HG03354 (cell line): ENCODE data around the gene FREY1.

Experiments
- ATAC-seq: cut with Tn5 transposase; IDR thresholded peaks from one replicate; pipeline ENCODE4 v1.9.1; 2021; ENCODE audit warnings: mild to moderate bottlenecking; ENCODE audit not compliant: unreplicated experiment, poor library complexity, severe bottlenecking

The FREY1 gene

DNA sequence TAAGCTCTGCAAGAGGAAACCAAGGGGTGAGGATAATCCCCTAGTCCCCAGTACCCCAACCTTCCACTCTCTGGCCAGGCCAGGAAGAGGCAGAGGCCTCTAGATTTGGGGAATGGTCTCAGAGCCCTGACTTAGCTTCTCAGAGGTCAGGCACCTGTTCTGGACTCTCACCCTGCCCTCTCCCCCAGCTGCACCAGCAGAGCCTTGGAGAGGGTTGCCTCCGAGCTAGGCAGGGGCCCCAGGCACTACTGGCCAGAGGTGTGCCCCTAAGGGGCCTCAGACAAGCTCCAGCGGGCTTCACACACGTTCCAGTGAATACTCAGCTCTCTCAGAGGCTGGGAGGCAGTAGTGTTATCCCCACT, 8.0 kb downstream of the FREY1 start:
- no peak for ATAC-seq

DNA sequence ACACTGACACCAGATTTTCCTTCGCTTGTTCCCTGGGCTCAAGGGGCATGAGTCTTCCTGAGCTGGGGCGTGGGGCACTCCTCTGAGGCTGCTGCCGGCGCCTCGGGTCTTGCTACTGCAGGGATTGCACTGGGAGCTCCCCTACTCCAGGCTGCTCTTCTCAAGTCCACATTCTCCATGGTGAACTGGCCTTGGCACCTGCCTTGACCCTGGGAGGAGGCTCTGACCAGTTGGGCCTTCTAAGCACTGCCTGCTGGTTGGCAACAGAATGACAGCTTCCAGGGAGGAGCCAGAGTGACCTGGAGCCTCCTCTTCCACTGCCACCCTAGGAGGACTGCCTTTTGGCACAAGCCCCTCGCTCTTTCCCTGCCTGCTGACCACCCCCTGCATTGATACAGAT, 9.5 kb downstream of the FREY1 start:
- no peak for ATAC-seq

GRCh38 chr11:45896422-45896984, 10.6 kb downstream of the FREY1 start:
- no peak for ATAC-seq

GRCh38 chr11:45895553-45896259, 11.4 kb downstream of the FREY1 start:
- no peak for ATAC-seq

DNA sequence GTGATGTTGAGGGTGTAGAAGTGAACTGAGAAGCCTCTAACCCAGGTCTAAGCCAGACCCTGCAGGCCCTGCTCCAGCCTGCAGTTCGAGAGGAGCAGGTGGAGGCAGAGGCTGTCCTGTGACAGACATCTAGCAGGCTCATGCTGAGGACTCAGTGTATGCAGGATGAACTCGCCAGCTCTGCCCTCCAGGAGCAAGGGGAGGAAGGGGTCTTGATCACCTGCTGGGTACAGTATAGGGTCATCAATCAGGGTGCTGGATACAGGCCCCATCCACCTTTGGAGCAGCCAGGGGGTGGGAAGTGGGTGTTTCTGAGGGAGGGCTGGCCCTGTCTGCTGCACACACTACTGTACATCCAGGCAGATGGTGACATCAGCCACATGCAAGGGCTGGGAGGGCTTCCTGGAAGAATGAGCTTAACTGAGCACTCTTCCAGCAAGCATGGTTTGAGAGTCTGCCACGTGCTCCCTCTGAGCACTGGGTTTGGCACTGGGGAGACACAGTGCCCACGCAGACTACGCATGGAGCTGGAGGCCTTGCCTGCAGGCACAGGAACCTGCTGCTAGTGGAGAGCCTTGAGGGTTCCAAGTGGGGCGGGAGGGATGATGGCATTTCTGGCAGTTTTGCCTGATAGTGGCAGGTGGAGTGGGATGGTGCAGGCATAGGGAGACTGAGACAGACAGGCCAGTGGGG, 12.4 kb downstream of the FREY1 start:
- no peak for ATAC-seq

DNA sequence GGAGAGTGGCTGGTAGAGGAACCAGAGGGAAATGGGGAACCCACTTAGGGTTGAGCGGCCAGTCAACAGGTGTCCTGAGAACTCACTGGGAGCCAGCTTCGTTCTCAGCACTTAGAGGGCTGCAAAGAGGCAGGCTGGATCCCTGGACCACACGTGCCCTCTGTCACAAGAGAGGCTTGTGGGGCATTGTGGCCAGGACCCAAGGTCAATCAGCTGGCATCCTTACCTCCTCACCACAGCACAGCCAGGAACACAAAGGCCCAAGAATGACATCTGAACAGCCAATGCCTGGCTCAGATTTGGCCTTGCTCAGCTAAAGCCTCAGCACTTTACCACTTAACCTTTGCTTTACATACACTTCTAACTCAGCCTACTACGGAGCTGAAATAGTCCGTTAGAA, 14.2 kb downstream of the FREY1 start:
- ATAC-seq: no peak

DNA sequence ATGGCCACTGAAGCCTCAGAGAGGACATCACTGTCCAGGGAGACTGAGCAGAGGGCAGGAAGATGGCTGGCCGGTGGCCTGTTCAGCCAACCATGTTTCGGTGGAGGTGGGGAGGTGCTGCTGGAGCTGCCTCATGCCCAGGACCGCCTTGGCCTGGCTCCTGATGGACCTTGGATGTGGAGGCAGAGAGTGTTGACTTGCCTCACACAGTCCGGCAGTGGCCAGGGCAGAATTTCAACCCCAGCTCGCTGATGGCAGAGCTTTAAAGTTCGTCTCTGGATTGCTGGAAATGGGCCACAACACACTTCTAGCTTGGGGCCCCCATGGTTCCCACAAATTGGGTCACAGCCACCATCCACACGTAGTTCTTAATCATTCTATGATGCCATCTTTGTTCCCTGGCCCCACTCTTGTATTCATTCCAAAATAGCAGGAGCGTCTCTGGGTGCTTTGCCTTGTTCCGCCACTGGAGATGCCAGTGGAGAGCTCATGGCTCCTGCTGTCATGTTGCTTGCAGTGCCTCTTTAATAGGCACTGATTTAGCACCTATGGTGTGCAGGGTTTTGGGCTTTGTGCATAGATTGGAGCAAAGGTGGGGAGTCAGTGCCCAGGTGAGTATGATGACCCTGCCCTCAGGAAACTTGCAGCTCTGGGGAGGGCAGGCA, 16.1 kb downstream of the FREY1 start:
- ATAC-seq: no peak

- no peak for ATAC-seq
Measured at GRCh38 chr11:45889966-45890365, 17.1 kb downstream of the FREY1 start.

DNA sequence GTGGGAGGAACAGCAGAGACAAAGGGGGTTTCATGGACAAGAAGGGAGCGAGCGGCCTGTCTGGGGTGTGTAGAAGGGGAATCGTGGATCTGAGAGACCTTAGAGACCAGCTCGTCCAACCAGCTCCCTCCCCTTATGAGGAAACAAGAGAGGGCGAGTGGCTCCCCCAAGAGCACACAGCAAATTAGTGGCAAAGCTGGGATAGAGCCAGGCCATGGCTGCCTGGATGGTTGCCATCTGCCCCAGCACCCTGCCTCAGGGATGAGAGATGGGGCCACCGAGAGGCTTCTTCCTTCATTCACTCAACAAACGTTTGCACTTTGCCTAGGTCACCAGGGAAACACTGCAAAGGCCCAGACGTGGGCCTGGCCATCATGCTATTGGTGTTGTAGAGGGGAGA, 17.5 kb downstream of the FREY1 start:
- no peak for ATAC-seq

DNA sequence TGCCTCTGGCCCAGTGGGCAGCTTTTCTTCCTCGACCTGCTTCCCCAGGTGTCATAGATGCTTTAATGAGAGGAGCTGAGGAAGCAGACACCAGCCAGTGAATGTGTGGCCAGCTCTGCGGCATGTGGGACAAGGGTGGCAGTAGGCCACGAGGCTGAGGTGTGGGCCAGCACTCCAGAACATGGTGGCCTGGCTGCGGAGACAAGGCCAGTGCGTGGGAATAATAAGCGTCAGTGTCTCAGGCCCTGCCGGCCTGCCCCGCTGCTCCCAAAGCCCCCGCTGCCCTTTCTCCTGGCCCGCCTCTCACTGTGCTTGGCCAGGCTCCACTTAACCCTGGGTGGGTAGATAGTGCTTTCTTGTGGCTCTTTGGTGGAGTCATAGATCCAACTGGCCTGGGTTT, 19.5 kb downstream of the FREY1 start:
- no peak for ATAC-seq

- no peak for ATAC-seq
Measured at GRCh38 chr11:45886816-45887520, 20.1 kb downstream of the FREY1 start.

DNA sequence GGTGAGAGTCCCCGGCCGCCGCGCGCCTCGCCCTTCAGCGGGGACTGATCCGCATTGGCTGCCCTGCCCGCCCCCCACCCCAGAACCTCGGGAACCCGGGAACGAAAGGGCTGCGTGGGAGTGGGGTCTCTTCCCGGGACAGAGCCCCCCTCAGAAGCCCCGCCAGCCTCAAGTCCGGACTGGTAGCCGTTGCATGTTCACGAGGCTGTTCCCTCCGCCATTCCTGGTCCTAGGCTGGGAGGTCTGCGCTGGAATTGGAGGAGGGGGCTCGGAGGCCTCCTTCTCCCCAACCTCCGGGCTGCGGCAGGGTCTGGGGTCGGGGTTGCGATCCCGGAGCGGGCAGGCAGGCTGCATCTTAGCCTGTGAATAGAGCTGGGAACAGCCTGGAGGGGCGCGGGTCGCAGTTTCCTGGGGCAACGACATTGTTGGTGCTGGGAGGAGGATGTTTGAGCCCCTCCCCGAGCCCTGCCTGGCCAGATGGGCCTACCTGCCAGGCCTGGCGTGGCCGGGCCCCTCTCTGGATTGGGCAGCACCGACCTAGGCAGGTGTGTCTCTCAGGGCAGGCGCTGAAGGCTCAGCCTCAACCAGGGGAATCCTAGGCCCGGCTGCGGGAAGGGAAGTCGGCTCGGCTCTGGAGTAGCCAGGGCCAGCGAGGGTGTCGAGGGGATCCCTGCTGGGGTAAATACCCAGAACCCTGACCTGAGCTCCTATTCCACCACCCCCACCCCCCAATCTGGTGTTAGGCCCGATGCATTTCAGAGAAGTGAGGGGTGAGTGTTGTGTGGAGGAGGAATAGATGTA, 20.9 kb downstream of the FREY1 start:
- no peak for ATAC-seq

GRCh38 chr11:45885274-45885920, 21.7 kb downstream of the FREY1 start, which contains the start of gene MAPK8IP1:
Gene MAPK8IP1 (plus strand): TSS chr11:45885651. CDS start chr11:45885821, 170 bp downstream.
- ATAC-seq: peak; percentile 72

GRCh38 chr11:45884596-45885185, 22.4 kb downstream of the FREY1 start:
- ATAC-seq: no peak

DNA sequence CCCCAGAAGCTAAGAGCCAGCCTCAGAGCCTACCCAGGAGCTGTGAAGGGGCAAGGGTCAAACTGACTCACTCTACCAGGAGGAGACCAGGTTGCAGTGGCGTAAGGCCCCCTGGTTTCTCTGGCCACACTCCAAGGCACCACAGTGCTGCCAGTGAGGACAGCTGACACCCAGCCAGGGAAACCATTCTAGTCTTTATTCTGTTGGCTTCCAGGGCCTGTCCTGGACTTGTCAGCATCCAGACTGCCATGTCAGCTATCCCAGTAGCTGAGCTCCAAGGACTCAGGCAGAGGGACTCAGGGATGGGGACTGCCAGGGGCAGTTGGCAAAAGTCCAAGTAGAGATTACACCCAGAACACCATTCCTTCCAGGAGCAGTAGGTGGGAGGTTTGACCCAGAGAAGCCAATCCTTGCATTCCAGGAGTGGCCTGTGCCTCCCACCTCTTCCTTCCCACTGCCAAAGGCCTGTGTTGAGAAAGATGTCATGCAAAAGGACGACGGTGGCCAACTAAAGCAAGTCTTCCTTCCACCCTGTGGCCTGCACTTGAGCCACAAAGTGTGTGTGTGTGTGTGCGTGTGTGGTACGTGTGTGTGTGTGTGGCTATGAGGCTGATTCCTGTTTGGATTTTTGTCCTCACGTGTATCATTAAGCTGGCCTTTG, 25.2 kb downstream of the FREY1 start:
- no peak for ATAC-seq

DNA sequence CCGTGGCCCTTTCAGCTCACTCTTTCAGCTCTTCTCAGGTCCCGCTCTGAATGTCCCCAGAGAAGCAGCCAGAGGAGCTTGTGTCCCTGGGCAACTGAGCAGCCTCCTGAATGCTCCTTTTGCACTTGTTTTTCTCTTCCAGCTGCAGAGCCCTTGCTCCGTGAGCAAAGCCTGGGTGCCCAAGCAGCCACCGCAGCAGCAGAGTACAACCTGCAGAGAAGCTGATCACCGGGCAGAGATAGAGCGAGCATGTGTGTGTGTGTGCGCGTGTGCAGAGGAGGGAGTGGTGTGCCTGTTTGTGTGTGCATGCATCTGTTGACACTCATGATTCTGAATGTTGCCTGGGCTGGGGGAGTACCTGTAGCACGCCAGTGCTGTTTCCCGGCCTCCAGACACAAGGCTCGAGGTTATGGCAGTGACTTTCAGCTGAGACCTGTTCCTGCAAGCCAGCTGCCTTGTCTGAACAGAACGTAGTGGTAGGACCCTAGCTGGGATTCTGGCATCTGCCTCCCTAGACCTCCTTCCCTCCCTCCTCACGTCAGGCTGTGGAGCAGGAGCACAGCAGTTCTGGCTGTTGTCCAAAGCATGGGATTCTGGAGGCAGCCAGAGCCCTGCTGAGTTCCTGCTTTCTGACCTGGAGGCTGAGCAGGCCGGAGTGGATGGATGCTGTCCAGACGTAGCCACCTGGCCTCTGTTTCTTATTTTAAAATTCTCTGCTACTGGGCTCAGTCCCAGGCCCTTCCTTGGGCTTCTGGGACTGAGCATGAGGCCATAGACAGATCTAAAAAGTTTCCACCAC, 26.1 kb downstream of the FREY1 start:
- no peak for ATAC-seq
